ENCODE results near the gene C4orf17. TPM values are rescaled to one million over a fixed set of nuclear protein-coding genes. Genes with fewer than 3 reads are reported as not detected.

C4orf17 gene
- polyA plus RNA-seq, 1 donor from 2014 or later, result not detected

- TF ChIP-seq EP300 (conservative IDR thresholded peaks at IDR 0.05; ENCODE audit: poor library complexity, severe bottlenecking) (no peak), CTCF (IDR thresholded peaks at IDR 0.05; ENCODE audit: poor library complexity, severe bottlenecking) (no peak), EZH2 (IDR thresholded peaks at IDR 0.05; ENCODE audit: borderline replicate concordance, insufficient read depth, low read length, poor library complexity, severe bottlenecking) (no peak), RAD21 (conservative IDR thresholded peaks at IDR 0.05) (no peak), REST (IDR thresholded peaks at IDR 0.05; ENCODE audit: borderline replicate concordance) (no peak), SMC3 (conservative IDR thresholded peaks at IDR 0.05; ENCODE audit: poor library complexity) (no peak), POLR2AphosphoS5 (IDR thresholded peaks at IDR 0.05) (no peak), MXI1 (conservative IDR thresholded peaks at IDR 0.05; ENCODE audit: poor library complexity, severe bottlenecking) (no peak), TAF1 (IDR thresholded peaks at IDR 0.05; ENCODE audit: low read depth) (no peak)
These were observed 39.5 kb upstream of the C4orf17 start for GRCh38 chr4:99471349-99471748.

GRCh38 chr4:99471896-99472295 is 38.9 kb upstream of the C4orf17 start:
- H4K20me1 ChIP-seq (ENCODE audit: insufficient read depth), result no peaks in the 10 kb centered on the region
- no peak overlapping the region for H3K4me3 ChIP-seq (ENCODE audit: low read length)
- no peak overlapping the region for H3K9ac ChIP-seq (ENCODE audit: low read length)
- H3F3A ChIP-seq (ENCODE audit: insufficient read depth, low read length, poor library complexity, severe bottlenecking), result no peaks in the 10 kb centered on the region
- H3K4me2 ChIP-seq (ENCODE audit: low read length), result no peak overlapping the region
- no peaks in the 10 kb centered on the region for H3K79me2 ChIP-seq (replicated peaks; ENCODE audit: insufficient read depth, low read length)
- no peaks in the 10 kb centered on the region for H3K9me2 ChIP-seq (ENCODE audit: insufficient read depth, low read length)
- no peak for TF ChIP-seq EP300 (conservative IDR thresholded peaks at IDR 0.05; ENCODE audit: poor library complexity, severe bottlenecking)
- TF ChIP-seq SMC3 (conservative IDR thresholded peaks at IDR 0.05; ENCODE audit: poor library complexity), result no peak
- no peak for TF ChIP-seq EZH2 (IDR thresholded peaks at IDR 0.05; ENCODE audit: borderline replicate concordance, insufficient read depth, low read length, poor library complexity, severe bottlenecking)
- no peak for TF ChIP-seq TAF1 (IDR thresholded peaks at IDR 0.05; ENCODE audit: low read depth)
- TF ChIP-seq MXI1 (conservative IDR thresholded peaks at IDR 0.05; ENCODE audit: poor library complexity, severe bottlenecking), result no peak
- no peak for TF ChIP-seq RAD21 (conservative IDR thresholded peaks at IDR 0.05)
- TF ChIP-seq POLR2AphosphoS5 (IDR thresholded peaks at IDR 0.05), result no peak
- TF ChIP-seq CTCF (IDR thresholded peaks at IDR 0.05; ENCODE audit: poor library complexity, severe bottlenecking), result no peak
- H2AFZ ChIP-seq (ENCODE audit: low read depth, low read length), result no peak overlapping the region
- no peaks in the 10 kb centered on the region for H3K27me3 ChIP-seq (ENCODE audit: insufficient read depth, low read depth, low read length)
- H3K9me3 ChIP-seq (ENCODE audit: low read length), result no peaks in the 10 kb centered on the region
- no peaks in the 10 kb centered on the region for H3K36me3 ChIP-seq (ENCODE audit: insufficient read depth, low read length)
- no peak overlapping the region for H3K27ac ChIP-seq (ENCODE audit: low read length)

More at GRCh38 chr4:99471349-99471748, 39.5 kb upstream of the C4orf17 start:
- Histone ChIP-seq H3K4me3 (ENCODE audit: low read length) (no peak overlapping the region), H2AFZ (ENCODE audit: low read depth, low read length) (no peak overlapping the region), H3K27ac (ENCODE audit: low read length) (no peak overlapping the region), H3K79me2 (replicated peaks; ENCODE audit: insufficient read depth, low read length) (no peaks in the 10 kb centered on the region), H3K9me2 (ENCODE audit: insufficient read depth, low read length) (no peaks in the 10 kb centered on the region), H3K9me3 (ENCODE audit: low read length) (no peaks in the 10 kb centered on the region), H3K27me3 (ENCODE audit: insufficient read depth, low read depth, low read length) (no peaks in the 10 kb centered on the region), H3K36me3 (ENCODE audit: insufficient read depth, low read length) (no peaks in the 10 kb centered on the region), H3F3A (ENCODE audit: insufficient read depth, low read length, poor library complexity, severe bottlenecking) (no peaks in the 10 kb centered on the region), H4K20me1 (ENCODE audit: insufficient read depth) (no peaks in the 10 kb centered on the region), H3K9ac (ENCODE audit: low read length) (no peak overlapping the region), H3K4me2 (ENCODE audit: low read length) (no peak overlapping the region)
